Esophagus (tissue), 2 donors: ENCODE data around the gene PLEKHA8. TPM values are rescaled to one million over a fixed set of nuclear protein-coding genes. Genes with fewer than 3 reads are reported as not detected.

ENCODE experiments used
- H3K27ac ChIP-seq, 2 donors: one replicate each; pipeline ENCODE4 v1.5.1; 2013; ENCODE audit warnings: low read depth in 2 of 2, mild to moderate bottlenecking in 2 of 2, inconsistent platforms in 1 of 2, low read length in 1 of 2, moderate library complexity in 1 of 2
- H3K27me3 ChIP-seq, 2 donors: one replicate each; pipeline ENCODE4 v1.6.1; 2013; ENCODE audit warnings: low read length in 2 of 2, control low read depth in 1 of 2, mild to moderate bottlenecking in 1 of 2; ENCODE audit not compliant: insufficient read depth in 2 of 2, control insufficient read depth in 1 of 2
- H3K36me3 ChIP-seq, 2 donors: one replicate each; pipeline ENCODE4 v1.6.1; 2013; ENCODE audit warnings: low read length in 1 of 2; ENCODE audit not compliant: control insufficient read depth in 2 of 2, insufficient read depth in 2 of 2
- H3K4me1 ChIP-seq, 2 donors: one replicate each; pipeline ENCODE4 v1.6.1; 2013; ENCODE audit warnings: low read length in 1 of 2; ENCODE audit not compliant: control insufficient read depth in 2 of 2, insufficient read depth in 2 of 2
- H3K4me3 ChIP-seq, 2 donors: one replicate each; pipeline ENCODE4 v1.5.1; 2013; ENCODE audit warnings: low read length in 2 of 2, mild to moderate bottlenecking in 2 of 2, low read depth in 1 of 2, moderate library complexity in 1 of 2
- H3K9me3 ChIP-seq, 2 donors: one replicate each; pipeline ENCODE4 v1.6.1; 2013; ENCODE audit warnings: mild to moderate bottlenecking in 2 of 2, low read depth in 1 of 2, low read length in 1 of 2, moderate library complexity in 1 of 2; ENCODE audit not compliant: control insufficient read depth in 2 of 2, insufficient read depth in 1 of 2
- WGBS, 2 donors: extraction: QIAGEN DNeasy Blood & Tissue Kit; methylation state at CpG; one replicate each; pipeline ENCODE4 v1.1.7; 2013; 5-methylcytosine and 5-hydroxymethylcytosine counted together
- polyA plus RNA-seq, 2 donors: library from polyadenylated mRNA; stranded (reverse); fragments of 200-250 nt; gene quantifications; one replicate each; pipeline ENCODE4 v1.2.3, GENCODE V29; 2013
- donor health status: healthy with polysubstance abuse.
- donor health status: Bipolar disorder and iron deficiency.

The PLEKHA8 gene
- polyA plus RNA-seq, 2 donors, result 2.3 to 2.7 TPM

DNA sequence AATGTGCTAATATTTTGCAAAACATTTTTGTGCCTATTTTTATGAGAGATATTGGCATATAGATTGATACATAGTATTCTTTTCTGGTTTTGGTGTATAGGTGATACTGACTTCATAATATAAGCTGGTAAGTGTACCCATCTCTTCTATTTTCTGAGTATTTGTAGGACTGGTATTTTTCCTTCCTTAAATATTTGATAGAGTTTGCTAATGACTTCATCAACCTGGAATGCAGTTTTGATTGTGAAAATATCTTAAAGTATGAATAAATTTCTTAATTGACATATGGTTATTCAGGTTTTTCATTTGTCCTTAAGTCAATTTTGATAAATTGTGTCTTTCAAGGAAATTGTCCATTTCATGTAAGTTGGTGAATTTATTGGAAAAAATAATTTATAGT lies 32.6 kb upstream of the PLEKHA8 start:
- Histone ChIP-seq H3K36me3 (no peaks in the 10 kb centered on the region), H3K27ac (no peak overlapping the region), H3K9me3 (no peaks in the 10 kb centered on the region), H3K27me3 (no peaks in the 10 kb centered on the region), H3K4me3 (no peak overlapping the region), H3K4me1 (no peaks in the 10 kb centered on the region)

DNA sequence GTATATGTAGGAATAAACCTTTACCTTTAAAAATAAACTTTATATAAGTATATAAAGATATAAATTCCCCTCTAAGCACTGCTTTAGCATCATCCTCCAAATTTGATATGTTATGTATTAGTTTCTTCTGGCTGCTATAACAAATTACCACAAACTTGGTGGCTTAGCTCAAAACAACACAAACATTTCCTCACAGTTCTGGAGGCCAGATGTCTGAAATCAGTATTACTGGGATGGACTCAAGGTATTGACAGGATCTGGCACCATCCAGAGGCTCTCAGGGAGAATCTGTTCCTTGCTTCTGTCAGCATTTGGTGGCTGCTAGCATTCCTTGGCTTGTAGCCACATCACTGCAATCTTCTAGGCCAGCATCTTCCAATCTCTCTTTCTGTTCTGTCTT lies 31.9 kb upstream of the PLEKHA8 start:
- H3K4me1 ChIP-seq, result no peaks in the 10 kb centered on the region

DNA sequence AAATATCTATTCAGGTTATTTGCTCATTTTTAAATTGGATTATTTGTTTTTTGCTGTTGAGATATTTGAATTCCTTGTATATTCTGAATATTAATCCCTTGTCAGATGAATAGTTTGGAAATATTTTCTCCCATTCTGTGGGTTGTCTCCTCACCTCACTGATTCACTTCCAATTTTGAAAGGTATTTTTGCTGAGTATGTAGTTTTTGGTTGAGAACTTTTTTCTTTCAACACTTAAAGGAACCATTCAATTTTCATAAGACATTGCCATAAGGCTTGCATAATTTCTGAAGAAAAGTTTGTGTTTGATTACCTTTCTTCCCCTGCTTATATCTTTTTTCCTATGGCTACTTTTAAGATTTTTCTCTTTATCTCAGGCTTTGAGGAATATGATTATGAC lies 29.7 kb upstream of the PLEKHA8 start:
- no peak overlapping the region for H3K27ac ChIP-seq
- no peaks in the 10 kb centered on the region for H3K9me3 ChIP-seq
- no peaks in the 10 kb centered on the region for H3K27me3 ChIP-seq
- no peak overlapping the region for H3K4me3 ChIP-seq
- H3K4me1 ChIP-seq, result no peaks in the 10 kb centered on the region
- no peaks in the 10 kb centered on the region for H3K36me3 ChIP-seq

More for the DNA sequence above, 31.9 kb upstream of the PLEKHA8 start:
- Histone ChIP-seq H3K27me3 (no peaks in the 10 kb centered on the region), H3K9me3 (no peaks in the 10 kb centered on the region), H3K27ac (no peak overlapping the region), H3K4me3 (no peak overlapping the region), H3K36me3 (no peaks in the 10 kb centered on the region)

DNA sequence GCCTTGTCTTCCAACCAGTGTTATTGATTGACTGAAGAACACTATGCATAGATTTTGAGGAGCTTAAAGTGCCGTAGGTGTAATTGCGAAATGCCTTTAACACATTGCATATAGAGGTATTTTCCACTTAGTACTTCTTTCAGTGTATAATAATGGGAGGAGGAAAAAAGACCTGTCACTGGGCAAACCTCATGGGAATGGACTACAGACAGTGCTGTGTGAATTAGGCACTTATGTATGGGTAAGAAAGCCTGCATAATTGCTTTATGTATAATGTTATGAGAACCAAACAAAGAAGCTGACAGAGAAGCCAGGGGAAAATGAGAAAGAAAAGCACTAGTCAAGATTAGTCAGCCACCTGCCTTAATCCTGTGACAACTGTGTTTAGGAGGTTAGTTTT lies 26.2 kb upstream of the PLEKHA8 start:
- WGBS, 2 donors, result 73 to 76% methylated on average over 2 of the region's 2 CpGs
- no peaks in the 10 kb centered on the region for H3K36me3 ChIP-seq
- H3K9me3 ChIP-seq, result no peaks in the 10 kb centered on the region
- no peaks in the 10 kb centered on the region for H3K4me1 ChIP-seq
- H3K27ac ChIP-seq, result no peak overlapping the region
- H3K4me3 ChIP-seq, result no peak overlapping the region
- no peaks in the 10 kb centered on the region for H3K27me3 ChIP-seq

DNA sequence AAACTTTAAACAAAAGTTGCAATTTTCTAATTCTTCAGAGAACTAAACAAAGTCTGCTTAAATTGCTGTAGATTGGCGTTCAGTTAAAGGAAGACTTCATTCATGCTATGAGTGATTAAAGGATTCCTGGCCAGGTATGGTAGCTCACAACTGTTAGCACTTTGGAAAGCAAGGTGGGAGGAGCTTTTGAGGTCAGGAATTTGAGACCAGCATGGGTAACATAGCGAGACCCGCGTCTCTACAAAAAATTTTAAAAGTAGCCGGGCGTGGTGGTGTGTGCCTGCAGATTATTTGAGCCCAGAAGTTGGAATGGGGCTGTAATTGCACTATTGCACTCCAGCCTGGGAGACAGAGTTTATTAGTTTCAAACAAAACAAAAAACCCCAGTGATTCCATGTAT lies 25.1 kb upstream of the PLEKHA8 start:
- Histone ChIP-seq H3K36me3 (no peaks in the 10 kb centered on the region), H3K9me3 (no peaks in the 10 kb centered on the region), H3K27me3 (no peaks in the 10 kb centered on the region), H3K27ac (no peak overlapping the region), H3K4me3 (no peak overlapping the region), H3K4me1 (no peaks in the 10 kb centered on the region)
- 59 to 69% methylated on average over 6 of the region's 6 CpGs for WGBS, 2 donors

DNA sequence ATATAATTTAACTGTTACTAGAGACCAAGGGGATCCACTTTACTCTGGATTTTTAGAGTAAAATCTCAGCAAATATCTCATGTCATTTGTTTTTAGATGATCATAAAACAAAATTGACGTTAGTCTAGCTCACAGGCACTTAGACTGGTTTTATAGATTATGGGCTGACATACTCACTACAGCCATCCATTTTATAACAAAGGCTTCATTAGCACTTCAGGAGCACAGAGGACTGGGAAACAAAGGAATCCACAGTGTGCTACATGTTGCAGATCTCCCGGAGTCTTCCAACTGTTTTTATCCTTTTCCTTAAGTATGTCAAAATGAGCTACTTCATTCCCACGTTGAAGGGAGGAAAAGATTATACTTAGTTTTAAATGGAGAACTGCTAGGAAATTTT lies 22.7 kb upstream of the PLEKHA8 start:
- H3K4me1 ChIP-seq, result no peaks in the 10 kb centered on the region
- H3K27me3 ChIP-seq, result no peaks in the 10 kb centered on the region
- 61 to 65% methylated on average over 3 of the region's 3 CpGs for WGBS, 2 donors
- H3K36me3 ChIP-seq, result no peaks in the 10 kb centered on the region
- no peak overlapping the region for H3K4me3 ChIP-seq
- H3K9me3 ChIP-seq, result no peaks in the 10 kb centered on the region
- H3K27ac ChIP-seq, result no peak overlapping the region

DNA sequence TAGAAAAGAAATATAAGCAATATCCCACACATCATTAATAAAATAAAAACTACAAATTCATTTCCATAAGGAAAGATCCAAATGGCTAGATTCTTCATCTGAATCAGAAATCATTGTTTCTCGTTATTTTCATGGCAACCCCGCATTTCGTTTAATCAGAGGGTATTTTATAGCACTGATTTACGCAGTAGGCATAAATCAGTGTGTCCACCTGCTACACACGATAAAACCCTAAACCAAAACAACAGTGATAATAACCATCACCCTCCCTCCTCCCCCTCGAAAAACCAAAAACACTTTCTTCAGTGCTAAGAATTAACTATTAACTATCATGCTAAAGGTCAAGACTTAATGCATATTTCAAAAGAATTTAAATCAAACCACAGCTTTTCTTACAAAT lies 18.2 kb upstream of the PLEKHA8 start:
- Histone ChIP-seq H3K4me3 (no peak overlapping the region), H3K9me3 (no peaks in the 10 kb centered on the region), H3K27me3 (no peaks in the 10 kb centered on the region), H3K36me3 (no peaks in the 10 kb centered on the region), H3K4me1 (no peaks in the 10 kb centered on the region), H3K27ac (no peak overlapping the region)
- 86 to 92% methylated on average over 6 of the region's 6 CpGs for WGBS, 2 donors

DNA sequence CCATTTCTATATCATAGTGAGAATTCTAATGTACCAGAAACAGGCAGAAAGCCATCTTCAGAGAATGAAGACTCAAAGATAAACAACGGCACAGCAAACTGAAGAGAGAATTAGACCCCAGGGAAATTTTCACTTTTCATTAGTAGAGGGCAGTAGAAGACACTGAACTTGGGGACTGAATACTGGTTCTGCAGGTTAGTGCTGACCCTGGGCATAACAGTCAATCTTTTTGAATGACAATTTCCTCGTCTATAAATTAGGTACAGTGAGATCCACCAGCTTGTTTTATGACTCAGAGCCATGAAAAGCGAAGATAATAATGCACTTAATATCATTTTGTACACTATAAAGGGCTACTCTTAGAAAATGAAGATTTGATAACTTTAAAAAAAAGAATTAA lies 15.5 kb upstream of the PLEKHA8 start:
- Histone ChIP-seq H3K36me3 (no peaks in the 10 kb centered on the region), H3K9me3 (no peaks in the 10 kb centered on the region), H3K4me3 (no peak overlapping the region), H3K4me1 (no peaks in the 10 kb centered on the region), H3K27me3 (no peaks in the 10 kb centered on the region), H3K27ac (no peak overlapping the region)
- 70 to 77% methylated on average over 3 of the region's 3 CpGs for WGBS, 2 donors

DNA sequence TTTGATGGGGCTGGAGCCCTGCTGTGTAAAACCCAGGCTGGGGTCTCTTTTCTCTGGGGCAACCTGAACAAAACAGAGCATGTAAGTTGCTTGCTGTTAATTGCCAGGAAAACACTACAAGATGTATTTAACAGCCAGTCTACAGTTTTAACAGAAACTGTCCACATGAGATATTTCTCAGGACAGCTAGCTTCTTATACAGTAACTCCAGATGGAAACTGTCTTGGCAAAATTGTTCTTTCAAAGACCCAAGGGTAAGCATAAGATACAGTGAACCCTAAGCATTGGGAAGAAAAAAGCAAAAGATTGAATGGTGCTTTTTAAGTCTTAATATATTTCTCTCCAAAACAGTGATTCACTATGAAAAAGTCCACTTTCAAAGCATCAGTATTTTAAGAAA lies 9.8 kb upstream of the PLEKHA8 start:
- H3K4me1 ChIP-seq, result no peaks in the 10 kb centered on the region
- no peaks in the 10 kb centered on the region for H3K27me3 ChIP-seq
- no peak overlapping the region for H3K27ac ChIP-seq
- H3K4me3 ChIP-seq, result no peak overlapping the region
- H3K36me3 ChIP-seq, result peaks cover 0 to 4% of the 10 kb centered on the region in 2 donors
- H3K9me3 ChIP-seq, result no peaks in the 10 kb centered on the region

DNA sequence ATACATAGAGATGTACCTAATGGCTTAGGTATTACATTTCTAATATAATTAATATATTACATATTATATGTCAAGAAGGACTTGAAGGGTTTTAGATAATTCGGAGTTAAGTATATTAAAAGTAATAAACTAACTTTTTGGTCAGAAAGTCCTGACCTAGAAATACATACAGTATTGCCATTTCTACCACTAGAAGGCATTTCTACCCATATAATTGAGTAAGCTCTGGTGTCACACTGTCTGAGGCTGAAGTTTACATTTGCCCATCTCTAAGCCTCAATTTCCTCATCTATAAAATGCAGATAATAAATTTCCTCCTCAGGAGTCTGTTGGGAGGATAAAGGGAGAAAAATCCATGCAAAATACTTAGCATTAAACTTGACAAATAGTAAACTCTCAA lies 8.8 kb upstream of the PLEKHA8 start:
- no peaks in the 10 kb centered on the region for H3K4me1 ChIP-seq
- no peaks in the 10 kb centered on the region for H3K27me3 ChIP-seq
- H3K9me3 ChIP-seq, result no peaks in the 10 kb centered on the region
- no peak overlapping the region for H3K4me3 ChIP-seq
- no peak overlapping the region for H3K27ac ChIP-seq
- WGBS, 2 donors, result 85 to 89% methylated on average over 1 of the region's 1 CpG
- peaks cover 0 to 4% of the 10 kb centered on the region in 2 donors for H3K36me3 ChIP-seq
